Fibroblast of mammary gland (primary cell): Measurements from ENCODE around the gene RWDD4.

Experiments used
- DNase-seq: peaks from one replicate; pipeline ENCODE4 v3.0.0-alpha.2; 2010; ENCODE audit warnings: low read depth
- H3K4me3 ChIP-seq: 2 replicates; pipeline ENCODE4 v1.5.1; 2011; ENCODE audit warnings: low read depth, mild to moderate bottlenecking, low read length, moderate library complexity; ENCODE audit not compliant: control insufficient read depth
- TF ChIP-seq, protein P1 (sequence below): conservative IDR thresholded peaks from 2 replicates; pipeline ENCODE4 v1.5.1; 2011; ENCODE audit warnings: low read depth, low read length, inconsistent platforms; ENCODE audit not compliant: control insufficient read depth, insufficient read depth

RWDD4 gene

GRCh38 chr4:183659872-183660242, 872 bp upstream of the RWDD4 start:
- TF ChIP-seq, protein P1, sequence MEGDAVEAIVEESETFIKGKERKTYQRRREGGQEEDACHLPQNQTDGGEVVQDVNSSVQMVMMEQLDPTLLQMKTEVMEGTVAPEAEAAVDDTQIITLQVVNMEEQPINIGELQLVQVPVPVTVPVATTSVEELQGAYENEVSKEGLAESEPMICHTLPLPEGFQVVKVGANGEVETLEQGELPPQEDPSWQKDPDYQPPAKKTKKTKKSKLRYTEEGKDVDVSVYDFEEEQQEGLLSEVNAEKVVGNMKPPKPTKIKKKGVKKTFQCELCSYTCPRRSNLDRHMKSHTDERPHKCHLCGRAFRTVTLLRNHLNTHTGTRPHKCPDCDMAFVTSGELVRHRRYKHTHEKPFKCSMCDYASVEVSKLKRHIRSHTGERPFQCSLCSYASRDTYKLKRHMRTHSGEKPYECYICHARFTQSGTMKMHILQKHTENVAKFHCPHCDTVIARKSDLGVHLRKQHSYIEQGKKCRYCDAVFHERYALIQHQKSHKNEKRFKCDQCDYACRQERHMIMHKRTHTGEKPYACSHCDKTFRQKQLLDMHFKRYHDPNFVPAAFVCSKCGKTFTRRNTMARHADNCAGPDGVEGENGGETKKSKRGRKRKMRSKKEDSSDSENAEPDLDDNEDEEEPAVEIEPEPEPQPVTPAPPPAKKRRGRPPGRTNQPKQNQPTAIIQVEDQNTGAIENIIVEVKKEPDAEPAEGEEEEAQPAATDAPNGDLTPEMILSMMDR = no peak
- no peak for DNase-seq

GRCh38 chr4:183658362-183659028, 490 bp downstream of the RWDD4 start:
- peak overlapping the region; percentile 71 for H3K4me3 ChIP-seq
- TF ChIP-seq, protein P1 = no peak
- no peak for DNase-seq

More at GRCh38 chr4:183659872-183660242, 872 bp upstream of the RWDD4 start:
- H3K4me3 ChIP-seq = peak overlapping the region; percentile 90

DNA sequence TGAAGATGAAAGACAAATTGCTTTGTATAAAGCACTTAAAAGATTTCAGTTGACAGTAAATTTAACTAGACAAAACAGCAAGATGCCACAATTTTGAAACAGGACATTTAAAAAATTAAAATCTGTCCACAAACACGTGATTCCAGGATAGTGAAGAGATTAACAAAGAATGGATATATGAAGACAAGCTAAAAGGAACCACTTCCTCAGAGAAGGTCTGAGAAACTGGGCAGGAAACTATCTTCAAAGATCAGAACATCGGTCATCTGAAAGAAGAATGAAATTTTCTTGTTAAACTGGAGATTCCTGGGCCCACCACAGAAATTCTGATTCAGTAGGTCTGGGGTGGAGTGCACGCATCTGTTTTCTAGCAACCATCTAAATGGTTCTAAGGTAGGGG, 1.4 kb downstream of the RWDD4 start:
- H3K4me3 ChIP-seq = peak overlapping the region; percentile 71
- TF ChIP-seq, protein P1 = no peak
- no peak for DNase-seq

- H3K4me3 ChIP-seq = no peak overlapping the region
- TF ChIP-seq, protein P1 = no peak
- DNase-seq = no peak
Measured at GRCh38 chr4:183645326-183645725, 13.7 kb downstream of the RWDD4 start.

GRCh38 chr4:183639291-183639690, 19.7 kb downstream of the RWDD4 start:
- TF ChIP-seq, protein P1 = no peak
- no peak for DNase-seq
- H3K4me3 ChIP-seq = no peak overlapping the region

- TF ChIP-seq, protein P1 = no peak
- DNase-seq = no peak
- H3K4me3 ChIP-seq = no peak overlapping the region
Measured at GRCh38 chr4:183638436-183638835, 20.5 kb downstream of the RWDD4 start.
